Neuronal stem cell (in vitro differentiated cells): Measurements from ENCODE around the gene SORBS2.

Source experiments
- DNase-seq: peaks from one replicate; pipeline ENCODE4 v3.0.0-alpha.2; 2013; ENCODE audit warnings: low spot score
- H2AFZ ChIP-seq: one replicate; pipeline ENCODE4 v1.6.1; 2013; ENCODE audit warnings: mild to moderate bottlenecking, low read length, inconsistent platforms
- H2AK5ac ChIP-seq: 2 replicates; pipeline ENCODE4 v1.6.1; 2013; ENCODE audit warnings: low read depth, mild to moderate bottlenecking, inconsistent platforms, low read length, moderate library complexity, mixed read lengths
- H2BK120ac ChIP-seq: 2 replicates; pipeline ENCODE4 v1.6.1; 2013; ENCODE audit warnings: low read depth, mild to moderate bottlenecking, inconsistent platforms, low read length, moderate library complexity, mixed read lengths
- H2BK12ac ChIP-seq: one replicate; pipeline ENCODE4 v1.6.1; 2013; ENCODE audit warnings: low read length, inconsistent platforms
- H2BK15ac ChIP-seq: 2 replicates; pipeline ENCODE4 v1.6.1; 2013; ENCODE audit warnings: mild to moderate bottlenecking, low read length, inconsistent platforms, mixed read lengths
- H2BK5ac ChIP-seq: one replicate; pipeline ENCODE4 v1.6.1; 2013; ENCODE audit warnings: inconsistent platforms, mild to moderate bottlenecking, low read length, moderate library complexity
- H3K14ac ChIP-seq: one replicate; pipeline ENCODE4 v1.6.1; 2013; ENCODE audit warnings: low read length, inconsistent platforms
- H3K18ac ChIP-seq: 2 replicates; pipeline ENCODE4 v1.6.1; 2013; ENCODE audit warnings: low read length, inconsistent platforms
- H3K23ac ChIP-seq: 2 replicates; pipeline ENCODE4 v1.6.1; 2013; ENCODE audit warnings: low read depth, mild to moderate bottlenecking, mixed read lengths, low read length, inconsistent platforms; ENCODE audit not compliant: poor library complexity
- H3K27ac ChIP-seq: replicated peaks from 3 replicates; pipeline ENCODE4 v1.5.1; 2013; ENCODE audit warnings: low read length, inconsistent platforms
- H3K27me3 ChIP-seq, 3 experiments: 2 replicates each; pipeline ENCODE4 v1.6.1; 2013; ENCODE audit warnings: low read length in 3 of 3, mild to moderate bottlenecking in 2 of 3, inconsistent platforms in 1 of 3, low read depth in 1 of 3, mixed read lengths in 1 of 3, moderate library complexity in 1 of 3; ENCODE audit not compliant: control insufficient read depth in 3 of 3, insufficient read depth in 3 of 3
- H3K36me3 ChIP-seq, 2 donors: replicated peaks in 1 of 2; 2 replicates each; pipeline ENCODE4 v1.6.1; 2013; ENCODE audit warnings: low read length in 2 of 2; ENCODE audit not compliant: control insufficient read depth in 2 of 2, insufficient read depth in 2 of 2
- H3K4ac ChIP-seq: 2 replicates; pipeline ENCODE4 v1.6.1; 2013; ENCODE audit warnings: inconsistent platforms, mild to moderate bottlenecking, low read length, moderate library complexity
- H3K4me1 ChIP-seq, 2 donors: 1 replicate in 1 of 2; 2 replicates in 1 of 2; pipeline ENCODE4 v1.6.1; 2013; ENCODE audit warnings: low read length in 2 of 2, low read depth in 1 of 2; ENCODE audit not compliant: control insufficient read depth in 2 of 2, insufficient read depth in 1 of 2
- H3K4me2 ChIP-seq: one replicate; pipeline ENCODE4 v1.6.1; 2013; ENCODE audit warnings: mild to moderate bottlenecking, low read length, inconsistent platforms; ENCODE audit not compliant: insufficient read depth, poor library complexity, severe bottlenecking
- H3K4me3 ChIP-seq, 2 donors: 2 replicates each; pipeline ENCODE4 v1.5.1; 2013; ENCODE audit warnings: low read length in 2 of 2, mild to moderate bottlenecking in 2 of 2, inconsistent platforms in 1 of 2, moderate library complexity in 1 of 2
- H3K79me1 ChIP-seq: one replicate; pipeline ENCODE4 v1.6.1; 2013; ENCODE audit warnings: low read depth, mild to moderate bottlenecking, inconsistent platforms, low read length, moderate library complexity
- H3K9ac ChIP-seq: one replicate; pipeline ENCODE4 v1.6.1; 2013; ENCODE audit warnings: mild to moderate bottlenecking, low read depth, low read length, inconsistent platforms; ENCODE audit not compliant: poor library complexity
- H3K9me3 ChIP-seq, 2 donors: replicated peaks in 1 of 2; 2 replicates each; pipeline versions ENCODE3 to v1.6.1; 2013; ENCODE audit warnings: low read length in 2 of 2, mild to moderate bottlenecking in 2 of 2, inconsistent platforms in 1 of 2, low read depth in 1 of 2, mixed read lengths in 1 of 2, moderate library complexity in 1 of 2; ENCODE audit not compliant: control insufficient read depth in 2 of 2, insufficient read depth in 1 of 2
- H4K8ac ChIP-seq: one replicate; pipeline ENCODE4 v1.6.1; 2013; ENCODE audit warnings: low read depth, mild to moderate bottlenecking, inconsistent platforms, low read length, moderate library complexity
- H4K91ac ChIP-seq: one replicate; pipeline ENCODE4 v1.6.1; 2013; ENCODE audit warnings: low read length, low read depth, mild to moderate bottlenecking, inconsistent platforms; ENCODE audit not compliant: poor library complexity
- WGBS, 2 donors: extraction: QIAGEN DNeasy Blood & Tissue Kit; methylation state at CpG; one replicate each; pipeline ENCODE4 v1.1.7; 2013; ENCODE audit warnings: missing lambda C conversion rate in 2 of 2, mixed read lengths in 1 of 2; ENCODE audit not compliant: insufficient read length in 2 of 2, insufficient replicate concordance in 1 of 2; ENCODE audit errors: extremely low coverage in 2 of 2; 5-methylcytosine and 5-hydroxymethylcytosine counted together

SORBS2 gene

GRCh38 chr4:185713731-185714130 lies 98.3 kb downstream of the SORBS2 start:
- no peak overlapping the region for H2BK12ac ChIP-seq
- H3K9ac ChIP-seq: no peak overlapping the region
- no peak overlapping the region for H3K23ac ChIP-seq
- no peak overlapping the region for H2BK120ac ChIP-seq
- H3K4ac ChIP-seq: no peak overlapping the region
- H4K91ac ChIP-seq: no peak overlapping the region
- no peak overlapping the region for H4K8ac ChIP-seq
- H2AK5ac ChIP-seq: no peak overlapping the region
- H2BK15ac ChIP-seq: no peak overlapping the region
- no peak overlapping the region for H3K18ac ChIP-seq
- H3K27me3 ChIP-seq: no peaks in the 10 kb centered on the region
- H3K36me3 ChIP-seq: peaks cover 2 to 4% of the 10 kb centered on the region in 2 donors
- no peak for DNase-seq
- no peak overlapping the region for H2AFZ ChIP-seq
- no peaks in the 10 kb centered on the region for H3K79me1 ChIP-seq
- H3K9me3 ChIP-seq: no peaks in the 10 kb centered on the region
- no peak overlapping the region for H3K27ac ChIP-seq
- H3K4me1 ChIP-seq: peaks cover 4 to 12% of the 10 kb centered on the region in 2 donors
- WGBS, 2 donors: no CpG with 5 or more reads among the region's 1 CpG
- no peak overlapping the region for H3K4me2 ChIP-seq
- no peak overlapping the region for H3K14ac ChIP-seq
- no peak overlapping the region for H2BK5ac ChIP-seq
- H3K4me3 ChIP-seq: no peak overlapping the region

- Histone ChIP-seq H3K9ac (no peak overlapping the region), H3K9me3 (no peaks in the 10 kb centered on the region), H3K27ac (no peak overlapping the region), H2BK120ac (no peak overlapping the region), H2BK12ac (no peak overlapping the region), H2AK5ac (no peak overlapping the region), H4K8ac (no peak overlapping the region), H2BK15ac (no peak overlapping the region), H4K91ac (no peak overlapping the region), H3K4me2 (no peak overlapping the region), H3K79me1 (no peaks in the 10 kb centered on the region), H2AFZ (no peak overlapping the region), H3K36me3 (peaks cover 2 to 4% of the 10 kb centered on the region in 2 donors), H3K4me3 (no peak overlapping the region), H3K27me3 (no peaks in the 10 kb centered on the region), H3K14ac (no peak overlapping the region), H3K23ac (no peak overlapping the region), H3K4ac (no peak overlapping the region), H3K18ac (no peak overlapping the region), H2BK5ac (no peak overlapping the region), H3K4me1 (peaks cover 4 to 11% of the 10 kb centered on the region in 2 donors)
- WGBS, 2 donors: no CpG with 5 or more reads among the region's 5 CpGs
- no peak for DNase-seq
Observed at GRCh38 chr4:185713272-185713671, 98.7 kb downstream of the SORBS2 start.

GRCh38 chr4:185712350-185713024 lies 99.5 kb downstream of the SORBS2 start:
- no peak overlapping the region for H4K8ac ChIP-seq
- H3K23ac ChIP-seq: no peak overlapping the region
- peak overlapping the region; percentile 63 for H3K18ac ChIP-seq
- no peak overlapping the region for H2BK120ac ChIP-seq
- no peaks in the 10 kb centered on the region for H3K27me3 ChIP-seq
- WGBS, 2 donors: no CpG with 5 or more reads among the region's 18 CpGs
- no peaks in the 10 kb centered on the region for H3K9me3 ChIP-seq
- no peak overlapping the region for H2BK15ac ChIP-seq
- H2BK12ac ChIP-seq: peak overlapping the region; percentile 16
- no peak overlapping the region for H3K4ac ChIP-seq
- peaks cover 4 to 11% of the 10 kb centered on the region in 2 donors for H3K4me1 ChIP-seq
- no peak overlapping the region for H2AK5ac ChIP-seq
- no peak overlapping the region for H4K91ac ChIP-seq
- H2AFZ ChIP-seq: no peak overlapping the region
- H3K4me3 ChIP-seq: no peak overlapping the region
- H3K14ac ChIP-seq: no peak overlapping the region
- DNase-seq: no peak
- no peak overlapping the region for H3K4me2 ChIP-seq
- H3K27ac ChIP-seq: no peak overlapping the region
- H3K9ac ChIP-seq: peak overlapping the region; percentile 47
- H3K36me3 ChIP-seq: peaks cover under 1 to 2% of the 10 kb centered on the region in 2 donors
- H3K79me1 ChIP-seq: no peaks in the 10 kb centered on the region
- no peak overlapping the region for H2BK5ac ChIP-seq

- Histone ChIP-seq H3K4me2 (no peak overlapping the region), H3K9ac (no peak overlapping the region), H3K36me3 (peaks cover 0 to 2% of the 10 kb centered on the region in 2 donors), H4K91ac (no peak overlapping the region), H2BK12ac (no peak overlapping the region), H2BK5ac (no peak overlapping the region), H2BK120ac (no peak overlapping the region), H3K4me3 (no peak overlapping the region), H2AFZ (no peak overlapping the region), H3K4me1 (peaks cover under 1 to 11% of the 10 kb centered on the region in 2 donors), H2BK15ac (no peak overlapping the region), H3K18ac (no peak overlapping the region), H3K27ac (no peak overlapping the region), H3K79me1 (no peaks in the 10 kb centered on the region), H3K23ac (no peak overlapping the region), H3K4ac (no peak overlapping the region), H4K8ac (no peak overlapping the region), H2AK5ac (no peak overlapping the region), H3K9me3 (no peaks in the 10 kb centered on the region), H3K27me3 (no peaks in the 10 kb centered on the region), H3K14ac (no peak overlapping the region)
- no CpG with 5 or more reads among the region's 4 CpGs for WGBS, 2 donors
- no peak for DNase-seq
Observed at GRCh38 chr4:185711726-185712125, 100.3 kb downstream of the SORBS2 start.
